GM18498 (cell line): ENCODE results near the gene FERMT3.
A peak's percentile ranks its signal among the peaks of the same experiment; 100 is the strongest.
"Not testable (repeated sequence)": the region's sequence is repeated elsewhere in the genome, so short reads cannot be mapped to it uniquely, and the experiment has no call there.

Experiments
- ATAC-seq: cut with Tn5 transposase; IDR thresholded peaks from one replicate; pipeline ENCODE4 v1.9.1; 2021; ENCODE audit warnings: mild to moderate bottlenecking, moderate library complexity; ENCODE audit not compliant: unreplicated experiment

FERMT3 gene

DNA sequence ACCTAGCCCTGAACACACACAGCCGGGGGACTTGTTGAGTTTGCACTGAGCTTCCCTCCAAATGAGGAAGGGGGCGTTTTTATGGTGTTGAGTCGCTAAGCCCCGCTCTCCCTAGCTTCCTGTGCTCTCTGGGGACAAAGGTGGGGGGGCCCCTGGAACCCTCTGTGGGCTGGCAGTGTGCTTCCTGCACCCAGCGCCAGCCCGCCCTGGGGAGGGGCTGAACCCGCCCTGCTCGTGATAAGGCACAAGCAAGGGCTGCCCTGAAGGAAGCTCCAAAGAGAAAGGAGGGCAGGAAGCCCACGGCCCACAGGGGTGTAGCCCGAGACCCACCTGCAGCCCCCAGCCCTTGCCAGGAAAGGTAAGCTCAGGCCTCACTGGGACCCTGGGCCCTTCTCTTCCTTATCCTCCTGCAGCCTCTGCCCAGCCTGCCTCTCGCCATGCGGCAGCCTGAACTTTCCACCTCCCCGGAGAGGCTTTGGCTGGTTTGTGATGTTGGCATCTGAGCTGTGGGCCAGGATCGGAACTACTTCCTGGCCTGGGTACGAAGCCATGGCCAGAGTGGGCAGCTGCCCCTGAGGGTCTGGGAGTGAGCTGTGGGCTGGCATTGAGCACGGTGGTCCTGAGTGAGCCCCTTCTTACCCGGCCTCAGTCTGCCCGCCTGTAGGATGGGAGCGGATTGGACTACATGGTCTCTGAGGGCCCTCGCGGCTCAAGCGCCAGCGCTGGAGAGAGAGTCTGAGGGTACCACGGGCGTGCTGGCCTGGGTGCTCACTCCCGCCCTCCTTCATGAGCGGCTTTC lies at the start of gene FERMT3:
TSS of gene FERMT3 (plus strand) at position 265 of the 799 bp plus-strand sequence. CDS start 644 bp downstream, outside the sequence.
- no peak for ATAC-seq

GRCh38 chr11:64157631-64158394 lies 48.7 kb upstream of the FERMT3 start:
- no peak for ATAC-seq

DNA sequence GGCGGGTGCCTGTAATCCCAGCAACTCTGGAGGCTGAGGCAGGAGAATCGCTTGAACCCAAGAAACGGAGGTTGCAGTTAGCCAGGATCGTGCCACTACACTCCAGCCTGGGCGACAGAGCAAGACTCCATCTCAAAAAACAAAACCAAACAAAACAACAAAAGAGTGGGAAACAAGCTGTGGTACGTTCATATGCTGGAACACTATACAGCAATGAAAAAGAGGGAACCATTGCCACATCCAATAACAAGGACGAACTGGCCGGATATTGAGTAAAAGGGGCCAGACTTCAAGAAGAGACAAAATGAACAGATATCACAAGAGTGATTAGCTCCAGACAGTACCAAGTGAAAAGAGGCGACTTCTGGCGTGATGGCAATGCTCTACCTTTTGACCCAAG lies 45.5 kb upstream of the FERMT3 start:
- no peak for ATAC-seq

- ATAC-seq = not testable (repeated sequence)
Measured at GRCh38 chr11:64162769-64163168, 43.8 kb upstream of the FERMT3 start.

DNA sequence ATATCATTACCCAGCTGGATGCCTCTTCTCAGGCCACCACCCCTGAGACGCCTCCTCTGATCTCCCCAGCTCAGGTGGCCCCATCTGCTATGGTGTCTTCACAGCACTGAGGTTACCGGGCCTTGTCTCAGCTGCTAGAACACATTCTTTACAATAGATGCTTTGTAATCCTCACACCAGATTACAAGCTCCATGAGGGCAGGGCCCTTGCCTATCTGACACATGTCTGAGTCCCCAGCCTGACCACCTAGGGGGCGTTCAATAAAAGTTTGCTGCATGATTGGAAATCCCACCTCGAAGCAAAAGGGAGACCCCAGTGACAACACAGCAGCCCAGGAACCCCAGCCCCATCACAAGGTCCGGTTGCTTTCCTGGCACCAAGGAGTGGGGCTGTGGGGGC lies 42.6 kb upstream of the FERMT3 start:
- no peak for ATAC-seq

DNA sequence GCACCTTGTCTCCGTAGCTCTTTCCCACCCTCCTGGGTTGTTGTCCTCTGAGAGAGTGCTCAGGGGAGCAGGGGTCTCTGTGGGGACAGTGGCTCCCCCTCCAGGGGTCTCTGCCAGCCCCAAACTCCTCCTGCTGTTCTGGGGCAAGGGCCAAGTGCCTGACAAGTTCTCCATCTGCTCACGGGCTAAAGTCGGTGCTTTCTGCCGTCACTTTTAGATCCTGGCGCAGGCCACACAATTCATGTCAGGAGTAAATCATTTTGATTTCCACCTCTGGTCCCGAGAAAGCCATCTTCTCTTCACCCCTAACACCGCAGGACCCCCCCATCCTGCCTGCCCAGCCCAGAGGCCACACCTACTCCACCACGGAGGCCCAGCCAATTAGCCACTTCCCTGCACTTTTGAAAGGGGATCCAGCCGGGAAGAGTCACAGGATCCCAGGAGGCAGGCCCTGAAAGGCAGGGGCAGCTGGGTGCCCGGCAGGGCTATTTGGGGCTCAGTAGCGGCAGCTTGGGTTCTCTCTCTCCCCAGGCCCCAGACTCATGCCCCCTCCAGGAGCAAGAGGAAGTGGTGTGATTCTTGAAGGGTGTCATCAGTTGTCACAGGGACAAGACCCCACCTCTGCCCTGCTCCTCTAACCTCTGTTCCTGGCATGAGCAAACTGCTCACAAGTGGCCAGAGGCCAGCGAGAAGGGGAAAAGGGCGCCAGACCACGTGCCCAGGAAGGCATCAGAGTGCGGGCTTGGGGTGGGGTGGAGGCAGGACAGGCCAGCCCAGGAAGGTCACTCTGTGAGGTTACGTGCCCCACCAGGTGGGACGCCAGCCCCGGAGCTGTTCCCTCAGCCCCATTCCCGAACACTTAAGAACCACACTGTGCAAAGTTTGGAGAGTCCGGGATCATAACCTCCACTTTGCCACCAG lies 41.9 kb upstream of the FERMT3 start:
- ATAC-seq = no peak

GRCh38 chr11:64165481-64165841 lies 41.1 kb upstream of the FERMT3 start:
- no peak for ATAC-seq

DNA sequence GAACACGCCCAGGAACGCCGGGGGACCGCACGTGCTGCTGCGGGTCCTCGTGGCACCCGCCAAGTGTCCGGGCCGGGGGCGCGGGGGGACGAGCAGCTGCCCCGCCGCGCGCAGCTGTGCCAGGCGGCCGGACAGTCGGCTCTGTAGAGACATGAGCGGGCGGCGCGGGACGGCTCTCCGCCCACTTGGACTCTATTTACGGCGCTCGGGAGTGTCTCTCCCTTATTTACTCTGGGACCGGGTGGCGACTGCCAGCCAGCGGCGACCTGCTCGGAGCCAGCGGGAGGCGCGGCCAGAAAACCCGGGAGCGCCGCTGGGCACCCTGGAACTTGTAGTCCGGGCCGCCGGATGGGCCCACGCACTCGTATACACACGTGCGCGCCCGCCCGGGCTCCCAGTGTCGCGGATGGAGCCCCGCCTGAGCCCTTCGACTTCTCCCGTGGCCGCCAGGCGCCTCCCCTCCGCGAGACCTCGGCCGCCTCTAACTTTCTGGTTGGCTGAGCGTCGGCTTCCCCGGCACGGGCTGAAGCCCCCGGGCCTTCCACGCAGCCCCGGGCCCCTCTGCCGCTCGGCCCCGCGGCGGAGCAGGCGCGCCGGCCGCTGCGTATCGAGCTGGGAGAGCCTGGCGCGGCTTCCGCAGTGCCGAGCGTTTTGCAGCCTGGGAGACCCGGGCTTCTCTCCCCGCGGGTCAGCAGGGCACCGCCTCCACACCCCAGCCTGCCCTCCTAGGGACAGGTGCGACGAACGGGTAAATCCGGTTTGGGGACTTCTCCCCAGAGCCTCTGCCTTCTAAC lies 40.5 kb upstream of the FERMT3 start, which contains the start of gene MACROD1:
TSS of gene MACROD1 (minus strand) at position 272 of the 794 bp plus-strand sequence. CDS start at position 153, 119 bp downstream.
- ATAC-seq = peak; percentile 89

- ATAC-seq = no peak
Measured at GRCh38 chr11:64170419-64170818, 36.1 kb upstream of the FERMT3 start.

- no peak for ATAC-seq
Measured at GRCh38 chr11:64173616-64174355, 32.7 kb upstream of the FERMT3 start.

DNA sequence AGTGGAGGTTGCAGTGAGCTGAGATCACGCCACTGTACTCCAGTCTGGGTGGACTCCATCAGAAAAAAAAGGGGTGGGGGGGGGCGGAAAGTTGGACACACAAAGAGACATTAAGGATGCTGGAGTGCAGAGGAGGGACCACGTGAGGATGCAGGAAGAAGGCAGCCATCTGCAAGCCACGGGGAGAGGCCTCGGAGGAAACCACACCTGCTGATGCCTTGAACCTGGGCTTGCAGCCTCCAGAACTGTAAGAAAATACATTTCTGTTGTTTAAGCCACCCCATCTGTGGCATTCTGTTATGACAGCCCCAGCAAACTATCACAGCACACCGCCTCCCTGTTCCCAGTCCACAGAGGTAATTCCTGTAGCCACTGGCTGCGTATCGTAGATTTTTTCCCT lies 29.8 kb upstream of the FERMT3 start:
- ATAC-seq = no peak

DNA sequence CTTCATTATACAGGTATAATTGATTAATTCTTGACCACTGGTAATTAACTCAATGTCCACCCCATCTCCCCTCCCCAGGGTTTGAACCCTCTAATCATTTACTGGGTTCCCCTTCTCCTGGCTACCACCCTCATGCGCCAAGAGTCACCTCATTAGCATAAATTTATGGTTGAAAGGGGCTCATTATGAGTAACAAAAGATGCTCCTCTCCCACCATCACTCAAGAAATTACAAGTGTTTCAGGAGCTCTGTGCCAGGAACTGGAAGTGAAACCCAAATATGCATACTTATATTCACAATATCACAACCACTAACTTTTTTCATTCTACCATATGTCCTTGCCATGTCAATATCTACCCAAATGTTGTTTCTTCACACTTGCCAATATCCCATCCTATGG lies 28.3 kb upstream of the FERMT3 start:
- no peak for ATAC-seq

DNA sequence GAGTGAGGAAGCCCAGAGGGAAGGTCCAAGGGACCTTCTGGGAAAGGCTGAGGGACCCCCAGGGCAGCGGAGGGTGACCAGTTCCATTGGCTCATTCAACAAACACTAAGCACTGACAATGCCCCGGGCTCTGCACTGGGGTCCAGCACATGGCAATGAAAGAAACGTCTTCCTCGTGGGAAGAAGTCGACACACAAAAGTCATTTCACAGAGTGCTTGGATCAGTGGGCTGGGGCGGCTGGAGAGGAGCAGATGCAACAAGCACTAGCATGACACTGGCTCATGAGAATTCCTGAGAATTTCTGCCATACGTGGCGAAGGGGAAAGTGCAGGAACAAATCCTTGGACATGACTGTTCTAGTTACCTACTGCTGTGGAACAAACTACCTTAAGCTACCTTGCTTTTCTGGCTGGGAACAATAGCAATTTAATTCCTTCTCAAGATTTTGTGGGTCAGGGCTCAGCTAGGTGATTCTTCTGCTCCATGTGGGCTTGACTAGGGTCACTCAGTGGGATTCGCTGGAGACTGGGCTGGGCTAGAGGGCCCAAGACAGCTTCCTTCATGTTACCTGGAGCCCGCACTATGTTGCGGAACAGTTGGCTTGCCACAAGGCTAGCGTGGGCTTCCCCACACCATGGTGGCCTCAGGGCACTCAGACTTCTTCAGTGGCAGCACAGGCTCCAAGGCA lies 27.4 kb upstream of the FERMT3 start:
- no peak for ATAC-seq

DNA sequence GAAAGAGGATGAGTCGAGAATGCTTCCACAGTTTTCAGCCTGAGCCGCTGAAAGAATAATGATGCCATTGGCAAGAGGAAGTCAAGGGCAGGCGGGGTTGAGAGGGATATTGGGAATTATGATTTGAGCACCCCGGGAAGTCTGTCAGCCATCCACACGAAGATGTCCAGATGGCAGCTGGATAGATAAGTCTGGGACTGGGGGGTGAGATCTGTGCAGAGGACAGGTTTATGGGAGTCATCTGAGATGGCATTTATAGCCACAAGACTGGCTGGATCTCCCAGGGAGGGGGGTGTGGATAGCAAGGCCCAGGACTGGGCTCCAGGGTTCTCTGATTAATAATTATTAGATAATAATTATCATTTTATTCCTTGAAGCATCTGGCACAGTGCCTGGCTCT lies 25.6 kb upstream of the FERMT3 start:
- no peak for ATAC-seq

GRCh38 chr11:64181506-64182411 lies 24.8 kb upstream of the FERMT3 start:
- no peak for ATAC-seq

DNA sequence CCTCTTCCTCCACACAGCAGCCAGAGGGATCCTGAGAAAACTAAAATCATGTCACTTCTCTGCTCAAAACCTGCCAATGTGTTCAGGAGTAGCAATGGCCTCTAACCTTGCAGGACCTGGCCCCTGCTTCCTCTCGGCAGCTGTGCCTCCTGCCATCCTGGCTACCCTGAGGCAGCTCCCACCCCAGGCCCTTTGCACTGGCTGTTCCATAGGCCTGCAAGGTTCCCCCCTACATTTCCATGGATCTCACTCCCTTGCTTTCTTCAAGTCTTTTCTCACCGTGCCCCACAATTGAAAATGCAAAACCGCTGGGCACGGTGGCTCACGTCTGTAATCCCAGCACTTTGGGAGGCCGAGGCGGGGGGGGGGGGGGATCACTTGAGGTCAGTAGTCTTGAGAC lies 22.6 kb upstream of the FERMT3 start:
- ATAC-seq = no peak

DNA sequence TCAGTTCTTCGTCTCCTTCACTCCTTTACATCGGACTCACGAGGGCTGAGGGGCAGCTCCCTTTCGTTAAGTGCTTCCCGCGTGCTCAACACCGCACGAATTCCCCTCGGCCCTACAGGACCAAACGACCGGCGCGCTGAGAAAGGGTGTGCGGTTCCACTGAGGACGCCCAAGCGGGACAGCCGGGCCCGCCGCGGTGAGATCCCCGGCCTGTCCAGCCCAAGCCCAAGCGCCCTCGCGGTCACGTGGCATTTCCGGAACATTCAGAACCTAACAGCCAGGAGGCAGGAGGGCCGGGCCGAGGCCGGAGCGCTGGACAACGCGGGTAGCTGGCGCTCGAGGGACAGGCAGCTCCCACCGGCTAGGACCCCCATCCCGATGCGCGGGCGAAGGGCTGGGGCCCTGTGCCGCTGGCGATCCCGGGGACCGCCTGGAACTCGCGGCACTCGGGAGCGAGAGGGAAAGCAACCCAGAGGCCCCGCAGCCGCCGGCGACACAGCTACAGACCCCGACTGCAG lies 21.3 kb upstream of the FERMT3 start:
- peak; percentile 20 for ATAC-seq
